ENCODE measurements around the gene FLT4. TPM values are rescaled to one million over a fixed set of nuclear protein-coding genes. Genes with fewer than 3 reads are reported as not detected.
"Not testable (repeated sequence)": the region's sequence is repeated elsewhere in the genome, so short reads cannot be mapped to it uniquely, and the experiment has no call there.

The FLT4 gene
- polyA plus RNA-seq, 1 donor (not counting 4 experiments of a cell fraction or from before 2014, with no cell fraction given): not detected

GRCh38 chr5:180675036-180675635 is 25.7 kb upstream of the FLT4 start:
- Histone ChIP-seq H3K9me1 (ENCODE audit: control insufficient read depth, extremely low read depth, insufficient read depth, low read length) (no peaks in the 10 kb centered on the region), H3K4me2 (ENCODE audit: control insufficient read depth, extremely low read depth, insufficient read depth, low read depth, low read length) (no peak overlapping the region), H4K20me1 (ENCODE audit: control insufficient read depth, extremely low read depth, insufficient read depth, low read length) (no peaks in the 10 kb centered on the region), H3K27ac (ENCODE audit: control insufficient read depth, insufficient read depth, low read length) (no peak overlapping the region), H2AFZ (ENCODE audit: control insufficient read depth, low read length) (no peak overlapping the region), H3K4me1 (ENCODE audit: control insufficient read depth, extremely low read depth, insufficient read depth, low read length) (no peaks in the 10 kb centered on the region), H3K27me3 (ENCODE audit: control insufficient read depth, extremely low read depth, insufficient read depth, low read length) (peaks cover 13% of the 10 kb centered on the region), H3K4me3 (ENCODE audit: control insufficient read depth in 2 of 3, extremely low read depth in 1 of 3, insufficient read depth in 2 of 3, low read depth in 1 of 3, low read length in 3 of 3) (no peak overlapping the region), H3K36me3 (ENCODE audit: control insufficient read depth in 2 of 2, extremely low read depth in 1 of 2, insufficient read depth in 2 of 2, low read length in 2 of 2) (no peaks in the 10 kb centered on the region), H3K9me3 (ENCODE audit: control insufficient read depth, low read depth, low read length) (no peaks in the 10 kb centered on the region), H3K79me2 (ENCODE audit: control insufficient read depth, insufficient read depth, low read length) (no peaks in the 10 kb centered on the region), H3K9ac (ENCODE audit: control insufficient read depth, extremely low read depth, insufficient read depth, low read length) (no peak overlapping the region)
- DNase-seq (ENCODE audit: low read depth, low spot score) (no peak), FAIRE-seq (no peak)
- TF ChIP-seq, protein P1, sequence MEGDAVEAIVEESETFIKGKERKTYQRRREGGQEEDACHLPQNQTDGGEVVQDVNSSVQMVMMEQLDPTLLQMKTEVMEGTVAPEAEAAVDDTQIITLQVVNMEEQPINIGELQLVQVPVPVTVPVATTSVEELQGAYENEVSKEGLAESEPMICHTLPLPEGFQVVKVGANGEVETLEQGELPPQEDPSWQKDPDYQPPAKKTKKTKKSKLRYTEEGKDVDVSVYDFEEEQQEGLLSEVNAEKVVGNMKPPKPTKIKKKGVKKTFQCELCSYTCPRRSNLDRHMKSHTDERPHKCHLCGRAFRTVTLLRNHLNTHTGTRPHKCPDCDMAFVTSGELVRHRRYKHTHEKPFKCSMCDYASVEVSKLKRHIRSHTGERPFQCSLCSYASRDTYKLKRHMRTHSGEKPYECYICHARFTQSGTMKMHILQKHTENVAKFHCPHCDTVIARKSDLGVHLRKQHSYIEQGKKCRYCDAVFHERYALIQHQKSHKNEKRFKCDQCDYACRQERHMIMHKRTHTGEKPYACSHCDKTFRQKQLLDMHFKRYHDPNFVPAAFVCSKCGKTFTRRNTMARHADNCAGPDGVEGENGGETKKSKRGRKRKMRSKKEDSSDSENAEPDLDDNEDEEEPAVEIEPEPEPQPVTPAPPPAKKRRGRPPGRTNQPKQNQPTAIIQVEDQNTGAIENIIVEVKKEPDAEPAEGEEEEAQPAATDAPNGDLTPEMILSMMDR (optimal IDR thresholded peaks at IDR 0.05 in 1 of 3, IDR thresholded peaks at IDR 0.05 in 1 of 3, conservative IDR thresholded peaks at IDR 0.05 in 1 of 3; ENCODE audit: extremely low read depth in 1 of 3, insufficient read depth in 2 of 3, low read length in 3 of 3): no peak
- no peak for TF ChIP-seq EZH2 (IDR thresholded peaks at IDR 0.05; ENCODE audit: low read length)
- dilution Hi-C loops (cut with MboI; ENCODE audit: extremely low pct_ligation_motif_present, low sequenced_read_pairs): no loop called here

DNA sequence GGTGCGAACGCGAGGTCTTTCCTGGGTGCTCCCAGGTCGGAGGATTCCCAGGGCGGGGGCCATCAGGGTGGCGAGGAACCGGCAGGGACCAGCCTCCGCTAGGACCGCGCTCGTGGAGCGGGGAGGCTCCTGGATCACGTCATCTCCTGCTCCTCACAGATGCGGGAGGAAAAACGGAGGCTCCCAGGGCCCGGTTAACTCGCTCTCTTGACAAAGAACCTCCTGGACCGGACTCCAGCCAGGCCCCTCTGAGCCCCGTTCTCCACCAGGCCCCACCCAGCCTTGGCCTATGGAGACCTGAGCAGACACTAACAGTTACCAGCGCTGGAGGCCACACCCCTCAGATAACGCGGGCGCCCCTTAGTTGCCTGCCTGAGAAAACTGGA is 24.7 kb upstream of the FLT4 start:
- H3K27ac ChIP-seq (ENCODE audit: control insufficient read depth, insufficient read depth, low read length); dilution Hi-C loops (cut with MboI; ENCODE audit: extremely low pct_ligation_motif_present, low sequenced_read_pairs); FAIRE-seq; H3K4me3 ChIP-seq (ENCODE audit: control insufficient read depth in 2 of 3, extremely low read depth in 1 of 3, insufficient read depth in 2 of 3, low read depth in 1 of 3, low read length in 3 of 3); H3K4me2 ChIP-seq (ENCODE audit: control insufficient read depth, extremely low read depth, insufficient read depth, low read depth, low read length); H3K9ac ChIP-seq (ENCODE audit: control insufficient read depth, extremely low read depth, insufficient read depth, low read length); H3K4me1 ChIP-seq (ENCODE audit: control insufficient read depth, extremely low read depth, insufficient read depth, low read length); H3K79me2 ChIP-seq (ENCODE audit: control insufficient read depth, insufficient read depth, low read length); H3K36me3 ChIP-seq (ENCODE audit: control insufficient read depth in 2 of 2, extremely low read depth in 1 of 2, insufficient read depth in 2 of 2, low read length in 2 of 2); H4K20me1 ChIP-seq (ENCODE audit: control insufficient read depth, extremely low read depth, insufficient read depth, low read length); DNase-seq (ENCODE audit: low read depth, low spot score); H2AFZ ChIP-seq (ENCODE audit: control insufficient read depth, low read length); H3K9me3 ChIP-seq (ENCODE audit: control insufficient read depth, low read depth, low read length); H3K9me1 ChIP-seq (ENCODE audit: control insufficient read depth, extremely low read depth, insufficient read depth, low read length): not testable (repeated sequence)
- H3K27me3 ChIP-seq (ENCODE audit: control insufficient read depth, extremely low read depth, insufficient read depth, low read length): peaks cover 13% of the 10 kb centered on the region
- peak; percentile 4 for TF ChIP-seq EZH2 (IDR thresholded peaks at IDR 0.05; ENCODE audit: low read length)
